ENCODE data around the gene FGF18.

Gene FGF18

DNA sequence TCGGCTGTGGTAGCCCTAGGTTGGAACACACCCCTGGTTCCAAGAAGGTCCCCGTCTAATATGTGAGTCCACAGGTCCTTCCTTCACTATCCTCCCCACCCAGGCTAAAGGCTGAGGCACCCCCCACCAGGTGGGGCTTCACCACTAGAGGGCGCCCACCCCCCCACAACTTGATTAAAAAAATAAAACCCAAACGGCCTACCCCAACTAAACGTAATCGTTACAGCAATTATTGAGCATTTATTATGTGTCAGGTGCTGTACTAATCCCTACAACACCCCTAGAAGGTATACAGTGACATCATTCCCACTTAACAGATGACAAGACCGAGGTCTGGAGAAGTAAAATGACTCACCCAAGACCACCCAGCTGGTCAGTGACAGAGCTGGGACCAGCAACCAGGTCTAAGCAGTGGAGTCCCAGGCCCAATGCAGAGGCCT, 65.0 kb downstream of the FGF18 start:
- peak; percentile 38 to 39 for DNase-seq (ENCODE audit: low read depth in 2 of 2)
- peak; percentile 78 for TF ChIP-seq CTCF (IDR thresholded peaks at IDR 0.05; ENCODE audit: low read depth, low read length)
- H3K4me3 ChIP-seq (replicated peaks in 1 of 2; ENCODE audit: low read depth in 2 of 2, low read length in 2 of 2): no peak overlapping the region

GRCh38 chr5:171485668-171486067, 66.2 kb downstream of the FGF18 start:
- no peak for DNase-seq (ENCODE audit: low read depth in 2 of 2)
- H3K4me3 ChIP-seq (replicated peaks in 1 of 2; ENCODE audit: low read depth in 2 of 2, low read length in 2 of 2): no peak overlapping the region
- no peak for TF ChIP-seq CTCF (IDR thresholded peaks at IDR 0.05; ENCODE audit: low read depth, low read length)

GRCh38 chr5:171486613-171487012, 67.2 kb downstream of the FGF18 start:
- H3K4me3 ChIP-seq (replicated peaks in 1 of 2; ENCODE audit: low read depth in 2 of 2, low read length in 2 of 2): no peak overlapping the region
- DNase-seq (ENCODE audit: low read depth in 2 of 2): no peak
- TF ChIP-seq CTCF (IDR thresholded peaks at IDR 0.05; ENCODE audit: low read depth, low read length): no peak

DNA sequence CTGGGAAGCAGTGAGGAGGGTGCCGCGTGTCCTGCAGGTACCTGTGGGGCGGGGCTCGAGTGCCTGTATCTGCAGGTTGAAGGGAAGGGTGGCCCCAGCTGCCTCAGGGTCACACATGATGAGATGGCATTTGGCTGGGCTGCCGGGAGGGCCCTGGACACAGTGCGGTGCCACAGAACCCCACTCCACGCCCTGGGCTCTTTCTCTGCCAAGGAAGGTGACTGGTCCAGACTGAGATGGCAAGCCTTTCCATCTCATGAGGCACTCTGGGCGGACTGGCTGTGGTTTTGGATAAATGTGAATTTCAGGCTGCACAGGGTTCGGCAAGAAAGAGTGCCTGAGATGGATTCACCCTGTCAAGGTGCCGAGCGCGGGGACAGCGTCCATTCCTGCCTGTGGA, 69.4 kb downstream of the FGF18 start:
- TF ChIP-seq CTCF (IDR thresholded peaks at IDR 0.05; ENCODE audit: low read depth, low read length): no peak
- no peak for DNase-seq (ENCODE audit: low read depth in 2 of 2)
- H3K4me3 ChIP-seq (replicated peaks in 1 of 2; ENCODE audit: low read depth in 2 of 2, low read length in 2 of 2): no peak overlapping the region

DNA sequence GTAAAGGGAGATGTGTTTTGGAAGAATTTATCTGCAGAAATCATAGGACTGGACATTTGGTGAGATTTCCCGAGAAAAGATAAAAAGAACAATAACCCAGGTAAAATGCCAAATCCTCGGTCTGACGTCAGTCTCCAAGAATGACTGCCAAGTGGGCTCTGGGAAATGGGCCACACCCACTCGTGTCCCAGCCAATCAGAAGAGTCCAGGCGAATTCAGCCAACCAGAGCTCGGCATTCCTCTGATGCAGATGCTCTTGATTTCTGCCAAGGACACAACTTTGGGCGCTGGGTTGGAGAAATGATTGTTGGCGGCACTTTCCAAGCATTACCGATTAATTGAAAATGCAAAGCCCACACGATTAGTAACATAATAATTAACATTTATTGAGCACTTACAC, 73.3 kb downstream of the FGF18 start:
- no peak for TF ChIP-seq CTCF (IDR thresholded peaks at IDR 0.05; ENCODE audit: low read depth, low read length)
- DNase-seq (ENCODE audit: low read depth in 2 of 2): peak in 1 of 2 donors; percentile 37

GRCh38 chr5:171493646-171494393, 74.4 kb downstream of the FGF18 start:
- TF ChIP-seq CTCF (IDR thresholded peaks at IDR 0.05; ENCODE audit: low read depth, low read length): no peak
- no peak for DNase-seq (ENCODE audit: low read depth in 2 of 2)
- no peak overlapping the region for H3K4me3 ChIP-seq (replicated peaks in 1 of 2; ENCODE audit: low read depth in 2 of 2, low read length in 2 of 2)

More for the DNA sequence above, 73.3 kb downstream of the FGF18 start:
- H3K4me3 ChIP-seq (replicated peaks in 1 of 2; ENCODE audit: low read depth in 2 of 2, low read length in 2 of 2): no peak overlapping the region

All from cardiac fibroblast (primary cell).